Measurements from ENCODE around the gene EFCAB14.
"Not testable (repeated sequence)": the region's sequence is repeated elsewhere in the genome, so short reads cannot be mapped to it uniquely, and the experiment has no call there.

Gene EFCAB14

DNA sequence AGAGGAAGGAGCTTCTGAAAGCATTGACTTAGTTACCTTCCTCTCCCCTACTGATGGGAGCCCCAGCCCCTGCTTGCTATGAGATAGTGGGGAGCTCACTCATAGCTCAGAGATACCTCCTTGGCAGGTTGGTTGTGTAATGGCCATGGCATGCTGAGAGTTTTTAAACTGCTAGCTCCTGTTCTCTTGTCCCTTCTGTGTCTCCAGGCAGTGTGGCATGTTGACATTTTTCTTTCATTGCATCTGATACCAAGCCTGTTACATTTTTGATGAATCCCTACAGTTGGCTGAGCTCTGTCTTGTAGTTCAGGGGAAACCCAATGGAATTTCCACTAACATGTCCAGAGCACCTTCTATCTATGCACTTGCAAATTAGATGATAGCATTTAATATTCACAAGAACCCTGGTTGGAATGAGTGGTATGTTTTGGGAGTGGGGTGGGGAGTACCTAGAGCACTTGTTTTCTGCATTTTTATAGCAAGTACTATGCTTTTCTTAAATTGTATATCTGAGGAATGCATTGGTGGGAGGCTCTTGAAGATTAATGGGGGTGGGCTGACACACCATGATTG is 39.1 kb upstream of the EFCAB14 start:
- DNase-seq (no peak), ATAC-seq (ENCODE audit: insufficient read depth, low read depth) (no peak)
- H3K27me3 ChIP-seq (ENCODE audit: insufficient read depth, low read length, poor library complexity) = peaks cover 11% of the 10 kb centered on the region
- H3K4me1 ChIP-seq (ENCODE audit: insufficient read depth, low read length) = no peaks in the 10 kb centered on the region
- H4K20me1 ChIP-seq (ENCODE audit: insufficient read depth, low read length) = no peaks in the 10 kb centered on the region
- H3K4me3 ChIP-seq (ENCODE audit: low read depth in 1 of 2, low read length in 2 of 2) = no peak overlapping the region
- no peak overlapping the region for H2AFZ ChIP-seq (ENCODE audit: low read depth, low read length)
- no peaks in the 10 kb centered on the region for H3K9me3 ChIP-seq (ENCODE audit: insufficient read depth, low read length, severe bottlenecking)
- no peak overlapping the region for H3K9ac ChIP-seq (ENCODE audit: low read depth, low read length)
- no peaks in the 10 kb centered on the region for H3K36me3 ChIP-seq (ENCODE audit: insufficient read depth, low read length)
- no peak overlapping the region for H3K4me2 ChIP-seq (ENCODE audit: insufficient read depth, low read length)
- H3K79me2 ChIP-seq (ENCODE audit: insufficient read depth, low read length) = no peaks in the 10 kb centered on the region
- no peak overlapping the region for H3K27ac ChIP-seq (ENCODE audit: low read length)
- TF ChIP-seq EZH2 (IDR thresholded peaks at IDR 0.05; ENCODE audit: borderline replicate concordance, low read depth, low read length, severe bottlenecking) (no peak), CTCF (IDR thresholded peaks at IDR 0.05; ENCODE audit: borderline replicate concordance, extremely low read depth, low read length, poor library complexity, severe bottlenecking) (no peak)

DNA sequence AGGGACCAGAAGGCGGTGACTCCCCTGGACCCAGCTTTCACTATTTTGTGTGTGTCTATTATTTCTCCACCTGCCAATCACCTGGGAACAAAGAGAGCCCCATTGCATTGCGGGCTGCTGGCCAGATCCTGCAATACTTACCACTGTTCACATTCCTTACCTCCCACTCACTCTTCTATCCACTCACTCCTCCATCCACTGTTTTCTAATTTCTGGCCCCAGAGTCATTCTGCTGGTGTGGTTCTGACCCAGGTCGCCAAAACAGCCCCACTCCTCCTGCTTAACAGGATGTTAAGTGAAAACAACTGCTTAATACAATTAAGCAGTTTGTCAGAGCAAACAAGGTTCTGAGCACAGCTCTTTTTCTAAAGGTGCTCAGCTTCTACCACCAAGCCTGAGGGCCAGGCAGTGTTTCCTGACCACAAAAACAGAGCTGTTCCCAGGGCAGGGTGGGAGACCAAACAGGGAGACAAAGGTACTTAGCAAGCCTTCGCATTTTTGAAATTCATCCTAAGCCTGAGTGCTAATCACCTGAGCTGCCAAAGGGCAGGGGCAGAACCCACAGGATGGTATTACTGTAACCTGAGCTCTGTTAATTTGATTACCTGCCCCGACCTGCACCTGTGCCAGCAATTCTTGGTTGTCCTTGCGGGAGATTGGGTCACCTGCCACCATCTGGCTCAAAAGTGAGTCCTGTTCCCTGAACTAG is 38.5 kb upstream of the EFCAB14 start:
- no peak for TF ChIP-seq CTCF (IDR thresholded peaks at IDR 0.05; ENCODE audit: borderline replicate concordance, extremely low read depth, low read length, poor library complexity, severe bottlenecking)
- no peak for TF ChIP-seq EZH2 (IDR thresholded peaks at IDR 0.05; ENCODE audit: borderline replicate concordance, low read depth, low read length, severe bottlenecking)
- Histone ChIP-seq H3K9me3 (ENCODE audit: insufficient read depth, low read length, severe bottlenecking) (no peaks in the 10 kb centered on the region), H3K79me2 (ENCODE audit: insufficient read depth, low read length) (no peaks in the 10 kb centered on the region), H3K4me3 (ENCODE audit: low read depth in 1 of 2, low read length in 2 of 2) (no peak overlapping the region), H3K9ac (ENCODE audit: low read depth, low read length) (no peak overlapping the region), H4K20me1 (ENCODE audit: insufficient read depth, low read length) (no peaks in the 10 kb centered on the region), H3K4me1 (ENCODE audit: insufficient read depth, low read length) (no peaks in the 10 kb centered on the region), H3K4me2 (ENCODE audit: insufficient read depth, low read length) (no peak overlapping the region), H3K27me3 (ENCODE audit: insufficient read depth, low read length, poor library complexity) (peaks cover 11% of the 10 kb centered on the region), H3K36me3 (ENCODE audit: insufficient read depth, low read length) (no peaks in the 10 kb centered on the region), H2AFZ (ENCODE audit: low read depth, low read length) (no peak overlapping the region), H3K27ac (ENCODE audit: low read length) (no peak overlapping the region)
- ATAC-seq (ENCODE audit: insufficient read depth, low read depth) (no peak), DNase-seq (no peak)

DNA sequence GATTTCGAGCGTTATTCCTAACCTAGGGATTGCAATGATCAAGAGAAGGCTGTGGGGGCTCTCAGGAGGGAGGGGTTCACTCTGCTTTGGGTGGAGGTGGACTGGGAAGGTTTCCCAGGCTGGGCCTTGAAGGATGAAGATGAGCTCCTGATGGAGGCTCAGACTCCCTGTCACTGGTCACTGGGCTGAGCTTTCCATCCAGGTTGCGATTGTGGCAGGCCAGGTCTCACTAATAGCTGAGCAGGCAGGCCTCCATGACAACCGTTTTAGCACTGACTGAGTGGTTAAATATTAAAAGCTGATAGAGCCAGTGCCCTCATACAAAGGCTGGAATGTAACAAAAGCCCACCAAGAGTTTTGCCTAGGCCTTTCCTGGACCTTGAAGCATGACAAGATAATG is 36.2 kb upstream of the EFCAB14 start:
- ATAC-seq (ENCODE audit: insufficient read depth, low read depth) = no peak
- Histone ChIP-seq H3K27ac (ENCODE audit: low read length) (no peak overlapping the region), H3K4me2 (ENCODE audit: insufficient read depth, low read length) (no peak overlapping the region), H3K4me1 (ENCODE audit: insufficient read depth, low read length) (no peaks in the 10 kb centered on the region), H3K9me3 (ENCODE audit: insufficient read depth, low read length, severe bottlenecking) (no peaks in the 10 kb centered on the region), H4K20me1 (ENCODE audit: insufficient read depth, low read length) (no peaks in the 10 kb centered on the region), H3K79me2 (ENCODE audit: insufficient read depth, low read length) (no peaks in the 10 kb centered on the region), H2AFZ (ENCODE audit: low read depth, low read length) (no peak overlapping the region), H3K36me3 (ENCODE audit: insufficient read depth, low read length) (no peaks in the 10 kb centered on the region), H3K9ac (ENCODE audit: low read depth, low read length) (no peak overlapping the region), H3K27me3 (ENCODE audit: insufficient read depth, low read length, poor library complexity) (peaks cover 11% of the 10 kb centered on the region), H3K4me3 (ENCODE audit: low read depth in 1 of 2, low read length in 2 of 2) (no peak overlapping the region)
- TF ChIP-seq EZH2 (IDR thresholded peaks at IDR 0.05; ENCODE audit: borderline replicate concordance, low read depth, low read length, severe bottlenecking) (no peak), CTCF (IDR thresholded peaks at IDR 0.05; ENCODE audit: borderline replicate concordance, extremely low read depth, low read length, poor library complexity, severe bottlenecking) (no peak)
- no peak for DNase-seq

DNA sequence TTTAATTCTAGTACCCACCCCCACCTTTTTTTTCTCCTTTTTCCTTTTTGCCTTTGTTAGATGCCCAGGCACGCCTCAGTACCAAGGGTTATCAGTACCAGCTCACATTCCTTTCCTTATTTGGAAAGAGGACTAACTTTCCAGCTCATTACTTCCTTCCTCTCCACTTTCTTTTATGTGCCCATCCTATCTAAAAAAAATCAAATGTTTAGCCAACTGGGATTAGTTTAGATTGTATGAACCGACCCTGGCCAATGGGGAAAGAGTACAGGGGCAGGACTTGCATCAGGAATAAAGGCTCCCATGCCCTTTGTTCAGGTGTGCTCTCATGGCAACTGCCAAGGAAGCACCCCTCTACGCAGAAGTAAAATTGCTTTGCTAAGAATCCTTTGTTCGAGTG is 35.8 kb upstream of the EFCAB14 start:
- not testable (repeated sequence) for H3K79me2 ChIP-seq (ENCODE audit: insufficient read depth, low read length); H3K36me3 ChIP-seq (ENCODE audit: insufficient read depth, low read length); H3K4me3 ChIP-seq (ENCODE audit: low read depth in 1 of 2, low read length in 2 of 2); H3K4me2 ChIP-seq (ENCODE audit: insufficient read depth, low read length); H2AFZ ChIP-seq (ENCODE audit: low read depth, low read length); ATAC-seq (ENCODE audit: insufficient read depth, low read depth); H4K20me1 ChIP-seq (ENCODE audit: insufficient read depth, low read length); H3K27ac ChIP-seq (ENCODE audit: low read length); H3K4me1 ChIP-seq (ENCODE audit: insufficient read depth, low read length); H3K9me3 ChIP-seq (ENCODE audit: insufficient read depth, low read length, severe bottlenecking); DNase-seq; H3K9ac ChIP-seq (ENCODE audit: low read depth, low read length)
- H3K27me3 ChIP-seq (ENCODE audit: insufficient read depth, low read length, poor library complexity) = peaks cover 11% of the 10 kb centered on the region
